ENCODE results near the gene ZSCAN30. TPM values are rescaled to one million over a fixed set of nuclear protein-coding genes. Genes with fewer than 3 reads are reported as not detected.
A peak's percentile ranks its signal among the peaks of the same experiment; 100 is the strongest.

The ZSCAN30 gene
- total and polyA plus RNA-seq, 2 of the 13 experiments (the other 11 are each of a cell fraction or from before 2014, with no cell fraction given), result 7.4 to 7.7 TPM

GRCh38 chr18:35290094-35290735, at the start of gene ZSCAN30 (continued):
- TF ChIP-seq RXRB (CRISPR knock-in tag; IDR thresholded peaks at IDR 0.05; ENCODE audit: borderline replicate concordance) (no peak; the same call in none of the 2 replicates), ZNF878 (CRISPR knock-in tag; IDR thresholded peaks at IDR 0.05) (no peak), FOXJ3 (CRISPR knock-in tag; IDR thresholded peaks at IDR 0.05; ENCODE audit: borderline replicate concordance) (peak; percentile 25; the same call in 1 of the 2 replicates), ZNF101 (CRISPR knock-in tag; IDR thresholded peaks at IDR 0.05; ENCODE audit: borderline replicate concordance, low read depth) (no peak), ELF3 (CRISPR knock-in tag; IDR thresholded peaks at IDR 0.05) (0 out of 2 replicates have a peak, but pooled peaks have one; percentile 41), ZNF430 (CRISPR knock-in tag; IDR thresholded peaks at IDR 0.05) (peak; percentile 99), ISX (CRISPR knock-in tag; conservative IDR thresholded peaks at IDR 0.05) (peak; percentile 82; the same call in 1 of the 2 replicates), ZNF572 (CRISPR knock-in tag; IDR thresholded peaks at IDR 0.05) (no peak), ARNT2 (CRISPR knock-in tag; IDR thresholded peaks at IDR 0.05; ENCODE audit: low read depth) (peak; percentile 60; the same call in 1 of the 2 replicates), KMT2A (CRISPR knock-in tag; IDR thresholded peaks at IDR 0.05) (peak; percentile 95), TIGD3 (CRISPR knock-in tag; IDR thresholded peaks at IDR 0.05; ENCODE audit: borderline replicate concordance) (peak; percentile 90), ZNF225 (CRISPR knock-in tag; IDR thresholded peaks at IDR 0.05) (peak; percentile 96), AHR (CRISPR knock-in tag; IDR thresholded peaks at IDR 0.05) (peak; percentile 91; the same call in 1 of the 2 replicates), TMF1 (CRISPR knock-in tag; IDR thresholded peaks at IDR 0.05; ENCODE audit: low read depth) (0 out of 2 replicates have a peak, but pooled peaks have one; percentile 30), EED (CRISPR knock-in tag; IDR thresholded peaks at IDR 0.05) (peak; percentile 90), ZBTB33 (CRISPR knock-in tag; IDR thresholded peaks at IDR 0.05) (peak; percentile 70; the same call in 1 of the 2 replicates), TFE3 (CRISPR knock-in tag; IDR thresholded peaks at IDR 0.05) (0 out of 2 replicates have a peak, but pooled peaks have one; percentile 16), ZKSCAN5 (CRISPR knock-in tag; IDR thresholded peaks at IDR 0.05) (no peak), USF2 (IDR thresholded peaks at IDR 0.05; ENCODE audit: low read depth, low read length) (no peak), USF2 (CRISPR knock-in tag; IDR thresholded peaks at IDR 0.05; ENCODE audit: borderline replicate concordance) (no peak; the same call in 1 of the 2 replicates), ZSCAN30 (CRISPR knock-in tag; IDR thresholded peaks at IDR 0.05) (no peak), ZFP82 (CRISPR knock-in tag; IDR thresholded peaks at IDR 0.05; ENCODE audit: borderline replicate concordance) (peak; percentile 98; the same call in 1 of the 2 replicates)

Data from HepG2 (cell line).